Neural cell (in vitro differentiated cells): Measurements from ENCODE around the gene SF1. TPM values are rescaled to one million over a fixed set of nuclear protein-coding genes. Genes with fewer than 3 reads are reported as not detected.

ENCODE experiments used
- H2AFZ ChIP-seq: fragments of 200-600, 300-800 bp; sonication (generic), shearing (Covaris generic); 2 replicates; pipeline ENCODE4 v1.6.0; 2014; ENCODE audit warnings: low read depth, mild to moderate bottlenecking, antibody characterized with exemption, low read length, moderate library complexity
- H3F3A ChIP-seq: fragments of 200-600 bp; shearing (Covaris generic); 2 replicates; pipeline ENCODE4 v1.6.1; 2016; ENCODE audit warnings: mild to moderate bottlenecking, moderate library complexity, mixed read lengths, antibody characterized with exemption, low read length; ENCODE audit not compliant: insufficient read depth, poor library complexity, severe bottlenecking
- H3K27ac ChIP-seq: fragments of 200-600, 300-800 bp; sonication (generic), shearing (Covaris generic); 2 replicates; pipeline ENCODE4 v1.5.1; 2014; ENCODE audit warnings: mild to moderate bottlenecking, low read length, moderate library complexity
- H3K27me3 ChIP-seq: fragments of 300-800, 200-600 bp; sonication (generic), shearing (Covaris generic); 2 replicates; pipeline ENCODE4 v1.6.0; 2014; ENCODE audit warnings: mild to moderate bottlenecking, low read depth, low read length, moderate library complexity; ENCODE audit not compliant: insufficient read depth
- H3K36me3 ChIP-seq: fragments of 300-800, 200-600 bp; sonication (generic), shearing (Covaris generic); 2 replicates; pipeline ENCODE4 v1.5.1; 2014; ENCODE audit warnings: mild to moderate bottlenecking, antibody characterized with exemption, low read length, moderate library complexity; ENCODE audit not compliant: insufficient read depth
- H3K4me2 ChIP-seq: fragments of 300-800, 200-600 bp; sonication (generic), shearing (Covaris generic); 2 replicates; pipeline ENCODE4 v1.6.0; 2014; ENCODE audit warnings: mild to moderate bottlenecking, low read length
- H3K4me3 ChIP-seq: fragments of 300-800, 200-600 bp; sonication (generic), shearing (Covaris generic); 2 replicates; pipeline ENCODE4 v1.5.1; 2014; ENCODE audit warnings: mild to moderate bottlenecking, low read length, moderate library complexity
- H3K79me2 ChIP-seq: fragments of 200-600 bp; shearing (Covaris generic); replicated peaks from 2 replicates; pipeline ENCODE4 v1.6.0; 2014; ENCODE audit warnings: mild to moderate bottlenecking, low read length, moderate library complexity; ENCODE audit not compliant: insufficient read depth
- H3K9ac ChIP-seq: fragments of 300-800, 200-600 bp; sonication (generic), shearing (Covaris generic); 2 replicates; pipeline ENCODE4 v1.6.1; 2016; ENCODE audit warnings: mild to moderate bottlenecking, low read length, mixed read lengths
- H3K9me2 ChIP-seq: fragments of 200-600 bp; shearing (Covaris generic); 2 replicates; pipeline ENCODE4 v1.6.1; 2016; ENCODE audit warnings: mild to moderate bottlenecking, low read length, mixed read lengths; ENCODE audit not compliant: insufficient read depth
- H3K9me3 ChIP-seq: fragments of 200-600, 300-800 bp; sonication (generic), shearing (Covaris generic); 2 replicates; pipeline ENCODE4 v1.6.1; 2016; ENCODE audit warnings: mild to moderate bottlenecking, mixed run types, low read length, moderate library complexity, mixed read lengths
- H4K20me1 ChIP-seq: fragments of 200-600 bp; shearing (Covaris generic); 2 replicates; pipeline ENCODE4 v1.6.1; 2016; ENCODE audit warnings: mild to moderate bottlenecking, mixed run types; ENCODE audit not compliant: insufficient read depth
- EP300 ChIP-seq: fragments of 450-650 bp; conservative IDR thresholded peaks from 2 replicates; pipeline ENCODE4 v1.6.1; 2014; ENCODE audit warnings: antibody characterized with exemption, mild to moderate bottlenecking, moderate library complexity; ENCODE audit not compliant: poor library complexity, severe bottlenecking
- POLR2AphosphoS5 ChIP-seq: IDR thresholded peaks from 2 replicates; pipeline ENCODE4 v1.6.1; 2012
- RAD21 ChIP-seq: fragments of 450-650 bp; conservative IDR thresholded peaks from 2 replicates; pipeline ENCODE4 v1.6.1; 2014; ENCODE audit warnings: antibody characterized with exemption, mild to moderate bottlenecking, moderate library complexity
- TAF1 ChIP-seq: IDR thresholded peaks from 2 replicates; pipeline ENCODE4 v1.6.1; 2012; ENCODE audit warnings: low read depth
- polyA plus RNA-seq: library from polyadenylated mRNA; depleted of rRNA; stranded (reverse); fragments of >200 nt; gene quantifications from 2 replicates; pipeline ENCODE4 v1.2.3, GENCODE V29; 2014
- TF ChIP-seq, protein P1 (sequence below): IDR thresholded peaks from 2 replicates; pipeline ENCODE4 v1.6.1; 2012; ENCODE audit warnings: borderline replicate concordance

SF1 gene
- polyA plus RNA-seq, 1 donor from 2014 or later, result 53.2 TPM

GRCh38 chr11:64741375-64742086 lies 36.8 kb downstream of the SF1 start:
- Histone ChIP-seq H3F3A (no peaks in the 10 kb centered on the region), H3K27me3 (peaks cover 49% of the 10 kb centered on the region), H3K9me3 (no peaks in the 10 kb centered on the region), H4K20me1 (no peaks in the 10 kb centered on the region), H3K9ac (no peak overlapping the region), H2AFZ (no peak overlapping the region), H3K4me2 (no peak overlapping the region), H3K4me3 (no peak overlapping the region), H3K27ac (no peak overlapping the region), H3K79me2 (no peaks in the 10 kb centered on the region), H3K9me2 (no peaks in the 10 kb centered on the region), H3K36me3 (no peaks in the 10 kb centered on the region)
- no peak for TF ChIP-seq TAF1

DNA sequence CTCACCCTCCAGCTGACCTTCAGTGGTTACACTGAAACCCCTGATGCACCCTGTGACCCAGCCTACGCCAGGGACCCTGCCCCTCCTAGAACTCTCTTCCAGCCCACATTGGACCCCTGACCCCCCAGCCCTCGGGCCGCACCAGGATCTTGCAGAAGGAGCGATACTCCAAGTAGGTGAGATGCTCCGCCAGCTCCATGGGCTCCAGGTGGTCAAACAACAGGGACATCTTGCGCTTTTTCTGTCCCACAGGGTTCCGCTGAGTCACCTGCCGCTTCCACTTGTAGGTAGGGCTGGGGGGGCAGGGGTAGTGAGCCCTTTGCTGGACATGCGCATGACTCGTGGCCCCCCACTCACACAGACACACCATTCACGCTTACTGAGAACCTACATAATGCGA lies 38.5 kb downstream of the SF1 start:
- Histone ChIP-seq H2AFZ (no peak overlapping the region), H3K9ac (no peak overlapping the region), H3K4me3 (no peak overlapping the region), H3K27me3 (peaks cover 44% of the 10 kb centered on the region), H3K27ac (no peak overlapping the region), H3K9me2 (no peaks in the 10 kb centered on the region), H3K79me2 (no peaks in the 10 kb centered on the region), H3K9me3 (no peaks in the 10 kb centered on the region), H4K20me1 (no peaks in the 10 kb centered on the region), H3F3A (no peaks in the 10 kb centered on the region), H3K4me2 (no peak overlapping the region), H3K36me3 (no peaks in the 10 kb centered on the region)
- no peak for TF ChIP-seq RAD21
- no peak for TF ChIP-seq EP300
- TF ChIP-seq, protein P1, sequence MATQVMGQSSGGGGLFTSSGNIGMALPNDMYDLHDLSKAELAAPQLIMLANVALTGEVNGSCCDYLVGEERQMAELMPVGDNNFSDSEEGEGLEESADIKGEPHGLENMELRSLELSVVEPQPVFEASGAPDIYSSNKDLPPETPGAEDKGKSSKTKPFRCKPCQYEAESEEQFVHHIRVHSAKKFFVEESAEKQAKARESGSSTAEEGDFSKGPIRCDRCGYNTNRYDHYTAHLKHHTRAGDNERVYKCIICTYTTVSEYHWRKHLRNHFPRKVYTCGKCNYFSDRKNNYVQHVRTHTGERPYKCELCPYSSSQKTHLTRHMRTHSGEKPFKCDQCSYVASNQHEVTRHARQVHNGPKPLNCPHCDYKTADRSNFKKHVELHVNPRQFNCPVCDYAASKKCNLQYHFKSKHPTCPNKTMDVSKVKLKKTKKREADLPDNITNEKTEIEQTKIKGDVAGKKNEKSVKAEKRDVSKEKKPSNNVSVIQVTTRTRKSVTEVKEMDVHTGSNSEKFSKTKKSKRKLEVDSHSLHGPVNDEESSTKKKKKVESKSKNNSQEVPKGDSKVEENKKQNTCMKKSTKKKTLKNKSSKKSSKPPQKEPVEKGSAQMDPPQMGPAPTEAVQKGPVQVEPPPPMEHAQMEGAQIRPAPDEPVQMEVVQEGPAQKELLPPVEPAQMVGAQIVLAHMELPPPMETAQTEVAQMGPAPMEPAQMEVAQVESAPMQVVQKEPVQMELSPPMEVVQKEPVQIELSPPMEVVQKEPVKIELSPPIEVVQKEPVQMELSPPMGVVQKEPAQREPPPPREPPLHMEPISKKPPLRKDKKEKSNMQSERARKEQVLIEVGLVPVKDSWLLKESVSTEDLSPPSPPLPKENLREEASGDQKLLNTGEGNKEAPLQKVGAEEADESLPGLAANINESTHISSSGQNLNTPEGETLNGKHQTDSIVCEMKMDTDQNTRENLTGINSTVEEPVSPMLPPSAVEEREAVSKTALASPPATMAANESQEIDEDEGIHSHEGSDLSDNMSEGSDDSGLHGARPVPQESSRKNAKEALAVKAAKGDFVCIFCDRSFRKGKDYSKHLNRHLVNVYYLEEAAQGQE, result no peak

DNA sequence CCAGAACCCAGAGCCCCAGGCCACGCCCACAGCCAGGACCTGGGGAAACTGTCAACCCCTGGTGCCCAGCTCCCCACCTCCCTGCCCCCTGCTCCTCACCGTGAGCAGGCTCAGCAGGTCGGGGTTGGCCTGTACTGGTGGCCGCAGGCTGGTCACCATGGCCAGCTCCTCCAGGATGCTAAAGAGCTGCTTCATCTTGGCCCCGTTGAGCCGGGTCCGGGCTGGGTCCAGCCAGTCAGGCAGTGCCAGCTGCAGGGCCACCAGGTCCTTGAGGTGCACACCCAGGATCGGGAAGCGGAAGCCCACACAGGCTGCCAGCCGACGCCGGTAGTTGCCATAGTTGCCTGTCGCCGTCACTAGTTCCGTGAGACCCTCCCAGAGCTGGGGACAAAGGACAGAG lies 41.7 kb downstream of the SF1 start:
- TF ChIP-seq EP300 (no peak), TAF1 (no peak), POLR2AphosphoS5 (no peak)
- H2AFZ ChIP-seq, result no peak overlapping the region
- H3K27ac ChIP-seq, result no peak overlapping the region
- no peaks in the 10 kb centered on the region for H3F3A ChIP-seq
- H3K9me3 ChIP-seq, result no peaks in the 10 kb centered on the region
- no peak overlapping the region for H3K9ac ChIP-seq
- no peaks in the 10 kb centered on the region for H4K20me1 ChIP-seq
- H3K36me3 ChIP-seq, result no peaks in the 10 kb centered on the region
- H3K9me2 ChIP-seq, result no peaks in the 10 kb centered on the region
- peaks cover 15% of the 10 kb centered on the region for H3K27me3 ChIP-seq
- H3K4me2 ChIP-seq, result no peak overlapping the region
- H3K79me2 ChIP-seq, result no peaks in the 10 kb centered on the region
- no peak overlapping the region for H3K4me3 ChIP-seq

GRCh38 chr11:64735725-64736259 lies 42.5 kb downstream of the SF1 start:
- H3K4me3 ChIP-seq, result no peak overlapping the region
- H3K27ac ChIP-seq, result no peak overlapping the region
- H3F3A ChIP-seq, result no peaks in the 10 kb centered on the region
- H3K36me3 ChIP-seq, result no peaks in the 10 kb centered on the region
- H3K9me2 ChIP-seq, result no peaks in the 10 kb centered on the region
- no peaks in the 10 kb centered on the region for H3K9me3 ChIP-seq
- H3K79me2 ChIP-seq, result no peaks in the 10 kb centered on the region
- H3K4me2 ChIP-seq, result no peak overlapping the region
- H3K9ac ChIP-seq, result no peak overlapping the region
- no peak for TF ChIP-seq EP300
- no peak for TF ChIP-seq RAD21
- H3K27me3 ChIP-seq, result peaks cover 7% of the 10 kb centered on the region
- H4K20me1 ChIP-seq, result no peaks in the 10 kb centered on the region
- no peak overlapping the region for H2AFZ ChIP-seq
